ENCODE measurements around the gene MAPKBP1. TPM values are rescaled to one million over a fixed set of nuclear protein-coding genes. Genes with fewer than 3 reads are reported as not detected.
A peak's percentile ranks its signal among the peaks of the same experiment; 100 is the strongest.

The MAPKBP1 gene
- total and polyA plus RNA-seq, 9 of the 15 experiments (the other 6 are each of a cell fraction or from before 2014, with no cell fraction given): 0.15 to 9.5 (median 4.5) TPM

- H3K9me3 ChIP-seq (replicated peaks; ENCODE audit: control insufficient read depth, insufficient read depth, low read depth, low read length): no peaks in the 10 kb centered on the region
- H4K20me1 ChIP-seq (replicated peaks; ENCODE audit: control insufficient read depth, insufficient read depth, low read length): no peaks in the 10 kb centered on the region
- H3K9ac ChIP-seq (ENCODE audit: insufficient read depth in 1 of 2, low read depth in 2 of 2, low read length in 2 of 2): peak overlapping the region in 1 of 2 experiments; percentile 5; a peak in 1 of 4 replicates
- no peak overlapping the region for H3K27ac ChIP-seq (ENCODE audit: extremely low read depth, low read depth, low read length)
- in situ Hi-C loops (cut with MboI) (loop anchor here (10.0 to 25.0 kb wide), 2 partner anchors 215 to 357 kb away; no protein-coding TSS in a partner anchor), intact Hi-C loops (cut with micrococcal nuclease) (no loop called here)
- no peak overlapping the region for H2AFZ ChIP-seq (ENCODE audit: low read depth, low read length)
- WGBS (ENCODE audit: insufficient coverage, low coverage, missing lambda C conversion rate): 73% methylated on average over 9 of the region's 9 CpGs
- ATAC-seq (no peak), FAIRE-seq (no peak), DNase-seq (ENCODE audit: extremely low read depth in 1 of 4, low spot score in 3 of 4) (no peak)
- H3K9me1 ChIP-seq (ENCODE audit: control insufficient read depth, insufficient read depth, low read length): no peaks in the 10 kb centered on the region
- H3K27me3 ChIP-seq (ENCODE audit: control insufficient read depth in 2 of 2, insufficient read depth in 2 of 2, low read length in 2 of 2): no peaks in the 10 kb centered on the region
- H3K4me2 ChIP-seq (ENCODE audit: insufficient read depth, low read length): no peak overlapping the region
- BruUV-seq (replicated peaks): no TSS peak
- TF ChIP-seq IRF1 (CRISPR knock-in tag; IDR thresholded peaks at IDR 0.05; ENCODE audit: borderline replicate concordance) (no peak), U2AF1 (optimal IDR thresholded peaks at IDR 0.05; ENCODE audit: low read depth, low read length) (no peak), ETS1 (conservative IDR thresholded peaks at IDR 0.05; ENCODE audit: control insufficient read depth, low read depth, low read length) (no peak), PRDM10 (IDR thresholded peaks at IDR 0.05; ENCODE audit: partially characterized antibody) (no peak), SMARCB1 (IDR thresholded peaks at IDR 0.05; ENCODE audit: insufficient read length, low read depth) (no peak), KLF16 (IDR thresholded peaks at IDR 0.05) (no peak), ELK3 (CRISPR knock-in tag; IDR thresholded peaks at IDR 0.05) (no peak), ZNF583 (CRISPR knock-in tag; IDR thresholded peaks at IDR 0.05) (no peak), SRF (CRISPR knock-in tag; IDR thresholded peaks at IDR 0.05) (no peak), ZNF668 (CRISPR knock-in tag; IDR thresholded peaks at IDR 0.05) (no peak), KLF13 (tag; IDR thresholded peaks at IDR 0.05; ENCODE audit: borderline replicate concordance, low read depth) (no peak), L3MBTL2 (IDR thresholded peaks at IDR 0.05) (no peak)
- no peaks in the 10 kb centered on the region for H3K79me2 ChIP-seq (ENCODE audit: control insufficient read depth, insufficient read depth, low read length)
- H3K4me3 ChIP-seq: no peak overlapping the region
- ChIA-PET CTCF (ENCODE audit: low intra/inter-chr PET ratio) (no interaction called here), POLR2A (no interaction called here)
- peaks cover 10% of the 10 kb centered on the region; the same call in 1 of the 3 replicates for H3K36me3 ChIP-seq (ENCODE audit: control insufficient read depth, insufficient read depth, low read length)
- peaks cover 0 to 3% of the 10 kb centered on the region in 2 experiments; a peak in 1 of 5 replicates for H3K4me1 ChIP-seq (replicated peaks in 1 of 2; ENCODE audit: control insufficient read depth in 2 of 2, insufficient read depth in 2 of 2, low read length in 2 of 2)
Observed at GRCh38 chr15:41819455-41820050, 45.3 kb downstream of the MAPKBP1 start.

All from K562 (cell line).